GM12872 (cell line): Measurements from ENCODE around the gene ATG13.

Experiments
- TF ChIP-seq, protein P1 (sequence below): IDR thresholded peaks from 3 replicates; pipeline ENCODE4 v1.5.1; 2011; ENCODE audit warnings: low read depth, mild to moderate bottlenecking, low read length, moderate library complexity; ENCODE audit not compliant: insufficient read depth

Gene ATG13

DNA sequence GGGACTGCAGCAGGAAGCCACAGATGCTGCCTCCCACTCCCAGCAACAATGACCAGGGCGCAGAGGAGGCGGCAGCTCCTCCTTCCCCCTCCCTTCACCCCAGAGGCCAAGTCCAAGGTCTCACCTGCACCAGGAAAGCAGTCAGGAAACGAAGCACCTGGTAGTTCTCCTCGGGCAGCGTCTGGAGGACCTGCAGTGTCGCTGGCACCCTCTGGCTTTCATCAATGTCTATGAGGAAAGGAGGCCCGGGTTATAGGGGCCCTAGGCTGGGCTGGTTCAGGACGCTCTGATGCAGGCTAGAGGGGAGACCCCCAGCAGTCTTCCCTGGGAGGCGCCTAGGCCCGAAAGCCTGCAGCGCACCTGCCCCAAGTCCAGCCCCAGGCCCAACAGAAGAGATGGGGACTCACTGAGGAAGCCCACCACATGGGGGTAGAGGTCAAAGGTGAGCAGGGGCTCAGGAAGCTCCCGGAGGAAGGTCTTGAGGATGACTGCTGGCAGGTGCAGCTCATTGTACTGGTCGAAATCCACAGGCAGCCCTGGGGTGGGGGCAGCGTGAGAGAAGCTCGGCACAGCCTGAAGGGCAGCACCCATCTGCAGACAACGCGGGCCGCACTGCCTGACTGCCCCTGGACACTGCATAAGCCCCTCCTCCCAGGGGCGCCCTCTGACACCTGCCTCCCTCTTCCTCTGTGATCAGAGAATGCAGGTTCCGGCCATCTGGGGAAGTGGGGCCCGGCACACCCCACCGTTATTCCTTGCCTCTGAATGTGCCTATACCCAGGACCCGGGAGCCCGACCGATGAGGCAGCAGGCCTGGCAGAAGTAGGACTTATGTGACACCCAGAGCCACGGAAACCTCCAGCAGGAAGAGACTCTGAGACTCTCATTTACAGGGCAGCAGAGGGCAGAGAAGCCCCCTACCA is 62.1 kb downstream of the ATG13 start:
- TF ChIP-seq, protein P1, sequence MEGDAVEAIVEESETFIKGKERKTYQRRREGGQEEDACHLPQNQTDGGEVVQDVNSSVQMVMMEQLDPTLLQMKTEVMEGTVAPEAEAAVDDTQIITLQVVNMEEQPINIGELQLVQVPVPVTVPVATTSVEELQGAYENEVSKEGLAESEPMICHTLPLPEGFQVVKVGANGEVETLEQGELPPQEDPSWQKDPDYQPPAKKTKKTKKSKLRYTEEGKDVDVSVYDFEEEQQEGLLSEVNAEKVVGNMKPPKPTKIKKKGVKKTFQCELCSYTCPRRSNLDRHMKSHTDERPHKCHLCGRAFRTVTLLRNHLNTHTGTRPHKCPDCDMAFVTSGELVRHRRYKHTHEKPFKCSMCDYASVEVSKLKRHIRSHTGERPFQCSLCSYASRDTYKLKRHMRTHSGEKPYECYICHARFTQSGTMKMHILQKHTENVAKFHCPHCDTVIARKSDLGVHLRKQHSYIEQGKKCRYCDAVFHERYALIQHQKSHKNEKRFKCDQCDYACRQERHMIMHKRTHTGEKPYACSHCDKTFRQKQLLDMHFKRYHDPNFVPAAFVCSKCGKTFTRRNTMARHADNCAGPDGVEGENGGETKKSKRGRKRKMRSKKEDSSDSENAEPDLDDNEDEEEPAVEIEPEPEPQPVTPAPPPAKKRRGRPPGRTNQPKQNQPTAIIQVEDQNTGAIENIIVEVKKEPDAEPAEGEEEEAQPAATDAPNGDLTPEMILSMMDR: no peak

DNA sequence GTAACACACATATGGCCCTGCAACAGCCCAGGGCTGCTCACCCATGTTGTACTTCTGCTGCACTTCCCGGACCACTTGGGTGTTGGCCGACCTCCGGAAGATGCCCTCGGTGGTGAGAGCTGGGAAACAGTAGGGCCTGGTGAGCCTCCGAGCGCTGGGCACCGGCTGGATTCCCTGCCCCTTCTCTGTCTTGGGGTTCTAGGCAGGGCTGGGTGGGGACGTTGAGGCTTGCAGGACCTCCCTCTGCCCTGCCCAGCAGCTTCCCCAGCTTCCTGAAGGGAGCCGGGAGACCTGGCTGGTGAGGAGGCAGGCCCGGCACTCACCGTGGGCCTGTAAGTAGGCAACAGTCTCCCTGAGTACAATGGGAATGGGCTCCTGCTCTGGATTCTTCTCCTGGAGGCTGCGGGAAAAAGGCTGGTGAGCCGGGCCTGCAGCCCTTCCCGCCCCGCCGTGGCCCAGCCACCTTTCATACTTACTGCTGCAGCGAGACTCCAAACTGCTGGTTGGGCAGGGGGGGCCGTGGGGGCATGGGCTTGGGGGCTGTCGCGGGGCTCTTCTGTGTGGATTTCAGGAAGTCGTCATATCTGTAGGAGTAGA is 62.9 kb downstream of the ATG13 start:
- TF ChIP-seq, protein P1: no peak

DNA sequence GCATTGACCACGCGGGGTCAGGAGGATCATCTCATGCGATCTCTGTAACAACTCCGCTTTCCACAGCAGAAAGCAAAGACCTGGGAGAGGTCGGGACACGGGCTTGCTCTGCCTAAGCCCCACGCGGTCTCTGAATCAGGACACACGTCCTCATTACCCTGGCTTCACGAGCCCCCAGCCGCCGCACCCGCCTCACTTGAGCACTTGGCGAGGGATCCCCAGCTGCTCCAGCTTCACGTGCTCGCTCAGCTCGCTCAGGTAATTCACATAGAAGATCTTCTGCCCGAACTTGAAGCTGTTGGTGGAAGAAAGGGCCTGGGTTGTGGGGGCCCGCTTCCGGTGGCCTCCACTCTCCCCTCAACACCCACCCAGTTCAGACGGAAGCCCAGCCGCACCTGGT is 63.5 kb downstream of the ATG13 start:
- TF ChIP-seq, protein P1: no peak

DNA sequence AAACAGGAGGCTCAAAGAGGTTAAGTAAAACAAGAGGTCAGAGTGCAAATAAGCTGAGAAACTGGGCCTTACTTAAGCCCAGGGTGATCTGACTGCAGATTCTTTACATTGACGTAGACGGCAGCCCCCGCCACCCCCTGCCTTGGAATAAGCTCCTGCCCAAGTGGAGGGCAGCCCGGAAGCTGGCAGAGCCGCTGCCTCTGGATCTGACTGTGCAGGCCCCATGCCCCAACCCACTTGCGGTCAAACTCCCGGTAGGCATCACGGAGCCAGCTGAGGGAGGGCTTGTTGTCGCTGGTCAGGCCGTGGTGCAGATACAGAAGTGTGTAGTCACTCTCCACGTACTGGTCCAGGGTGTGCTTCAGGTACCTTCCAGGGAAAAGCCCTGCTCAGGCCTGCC is 64.5 kb downstream of the ATG13 start:
- TF ChIP-seq, protein P1: no peak

DNA sequence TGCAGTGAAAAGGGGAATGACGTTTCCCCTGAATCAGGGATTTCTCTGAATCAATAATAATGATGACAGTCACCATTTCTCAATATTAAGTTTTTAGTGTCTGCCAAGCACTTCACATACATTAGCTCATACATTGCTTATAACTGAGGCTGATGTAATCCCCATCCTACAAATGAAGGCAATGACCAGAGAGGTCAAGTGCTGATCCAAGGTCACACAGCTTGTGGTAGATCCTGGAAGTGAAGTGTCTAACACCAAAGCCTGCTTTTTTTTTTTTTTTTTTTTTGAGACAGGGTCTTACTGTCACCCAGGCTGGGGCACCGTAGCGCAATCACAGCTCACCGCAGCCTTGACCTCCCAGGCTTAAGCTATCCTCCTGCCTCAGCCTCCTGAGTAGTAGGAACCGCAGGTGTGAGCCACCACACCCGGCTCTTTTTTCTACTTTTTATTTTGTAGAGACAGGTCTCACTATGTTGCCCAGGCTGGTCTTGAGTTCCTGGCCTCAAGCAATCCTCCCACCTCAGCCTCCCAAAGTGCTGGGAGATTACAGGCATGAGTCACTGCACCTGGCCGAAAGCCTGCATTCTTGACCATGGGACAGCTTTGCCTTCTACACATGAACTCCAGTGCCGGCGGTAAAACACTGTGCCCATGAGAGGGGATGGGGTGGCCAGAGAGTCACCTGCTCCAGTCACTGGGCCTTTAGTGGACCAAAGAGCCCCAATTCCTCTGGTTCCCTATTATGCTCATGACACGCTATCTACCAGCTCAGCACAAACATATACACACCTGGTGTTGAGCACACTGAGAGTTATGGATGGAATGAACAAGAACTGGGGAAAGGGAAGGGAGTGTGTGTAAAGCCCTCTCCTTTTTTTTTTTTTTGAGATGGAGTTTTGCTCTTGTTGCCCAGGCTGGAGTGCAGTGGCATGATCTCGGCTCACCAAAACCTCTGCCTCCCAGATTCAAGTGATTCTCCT is 65.7 kb downstream of the ATG13 start:
- TF ChIP-seq, protein P1: no peak

DNA sequence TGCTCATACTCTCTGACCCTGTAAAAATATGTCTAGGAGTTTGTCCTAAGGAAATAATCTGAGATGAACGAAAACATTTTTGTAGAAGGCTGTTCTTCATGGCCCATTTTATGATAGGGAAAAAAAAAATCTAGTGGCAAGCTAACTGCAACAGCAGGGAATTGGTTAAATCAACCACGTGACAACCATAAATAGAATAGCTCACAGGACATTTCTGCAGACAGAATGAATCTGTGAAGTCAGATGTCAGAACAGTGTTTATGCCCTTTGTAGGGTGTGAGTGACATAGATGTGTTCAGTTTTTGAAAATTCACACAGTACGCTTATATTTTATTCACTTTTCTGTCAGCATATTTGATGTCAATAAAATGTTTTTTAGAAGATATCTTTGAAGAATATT is 67.0 kb downstream of the ATG13 start:
- TF ChIP-seq, protein P1: no peak
